Neural crest cell (in vitro differentiated cells): Measurements from ENCODE around the gene NDST1. TPM values are rescaled to one million over a fixed set of nuclear protein-coding genes. Genes with fewer than 3 reads are reported as not detected.
A peak's percentile ranks its signal among the peaks of the same experiment; 100 is the strongest.

Experiments used
- DNase-seq: peaks from one replicate; pipeline ENCODE4 v3.0.0; 2021; ENCODE audit warnings: low read depth, mixed read lengths, low spot score
- H3K27ac Mint-ChIP-seq: one replicate; pipeline ENCODE4 v1.8.0; 2021; ENCODE audit warnings: mild to moderate bottlenecking, mixed read lengths; ENCODE audit not compliant: unreplicated experiment
- H3K27me3 Mint-ChIP-seq: 2 replicates; pipeline ENCODE4 v1.8.0; 2021; ENCODE audit warnings: low read depth, mild to moderate bottlenecking, mixed read lengths
- H3K36me3 Mint-ChIP-seq: 2 replicates; pipeline ENCODE4 v1.8.0; 2021; ENCODE audit warnings: low read depth, mild to moderate bottlenecking, mixed read lengths
- H3K4me1 Mint-ChIP-seq: 2 replicates; pipeline ENCODE4 v1.8.0; 2021; ENCODE audit warnings: mixed read lengths
- H3K4me3 Mint-ChIP-seq: one replicate; pipeline ENCODE4 v1.8.0; 2021; ENCODE audit warnings: mild to moderate bottlenecking, mixed read lengths
- H3K9me3 Mint-ChIP-seq: 2 replicates; pipeline ENCODE4 v1.8.0; 2021; ENCODE audit warnings: mixed read lengths
- CTCF ChIP-seq: fragments of 200-600 bp; sonication (generic); conservative IDR thresholded peaks from 2 replicates; pipeline ENCODE4 v1.5.0; 2021; ENCODE audit warnings: antibody characterized with exemption, mild to moderate bottlenecking
- total RNA-seq: library from RNA; stranded (reverse); gene quantifications from 2 replicates; pipeline ENCODE4 v1.2.1, GENCODE V29; 2021

The NDST1 gene
- total RNA-seq, 1 donor from 2014 or later, result 112 TPM

- no peak for TF ChIP-seq CTCF
- H3K9me3 Mint-ChIP-seq, result no peaks in the 10 kb centered on the region
- no peaks in the 10 kb centered on the region for H3K36me3 Mint-ChIP-seq
- peaks cover 9% of the 10 kb centered on the region for H3K4me1 Mint-ChIP-seq
- no peaks in the 10 kb centered on the region for H3K27me3 Mint-ChIP-seq
- H3K27ac Mint-ChIP-seq, result peak overlapping the region; percentile 54
- H3K4me3 Mint-ChIP-seq, result no peak overlapping the region
- no peak for DNase-seq
These were observed 95.6 kb downstream of the NDST1 start for GRCh38 chr5:150603491-150603890.

- Mint-ChIP-seq H3K27ac (no peak overlapping the region), H3K27me3 (no peaks in the 10 kb centered on the region), H3K4me1 (peaks cover 9% of the 10 kb centered on the region), H3K4me3 (no peak overlapping the region), H3K9me3 (no peaks in the 10 kb centered on the region), H3K36me3 (no peaks in the 10 kb centered on the region)
- TF ChIP-seq CTCF, result no peak
- no peak for DNase-seq
These were observed 96.1 kb downstream of the NDST1 start for GRCh38 chr5:150604010-150604409.

- H3K4me3 Mint-ChIP-seq, result no peak overlapping the region
- no peaks in the 10 kb centered on the region for H3K36me3 Mint-ChIP-seq
- no peak for TF ChIP-seq CTCF
- no peaks in the 10 kb centered on the region for H3K27me3 Mint-ChIP-seq
- H3K27ac Mint-ChIP-seq, result no peak overlapping the region
- peaks cover 9% of the 10 kb centered on the region for H3K4me1 Mint-ChIP-seq
- DNase-seq, result no peak
- H3K9me3 Mint-ChIP-seq, result no peaks in the 10 kb centered on the region
These were observed 97.0 kb downstream of the NDST1 start for GRCh38 chr5:150604894-150605440.

GRCh38 chr5:150605546-150605945, 97.6 kb downstream of the NDST1 start:
- DNase-seq, result no peak
- peak overlapping the region; percentile 13 for H3K27ac Mint-ChIP-seq
- H3K27me3 Mint-ChIP-seq, result no peaks in the 10 kb centered on the region
- peaks cover 8% of the 10 kb centered on the region for H3K4me1 Mint-ChIP-seq
- no peak for TF ChIP-seq CTCF
- no peaks in the 10 kb centered on the region for H3K36me3 Mint-ChIP-seq
- no peaks in the 10 kb centered on the region for H3K9me3 Mint-ChIP-seq
- no peak overlapping the region for H3K4me3 Mint-ChIP-seq

GRCh38 chr5:150606476-150606875, 98.5 kb downstream of the NDST1 start:
- no peak for DNase-seq

More at GRCh38 chr5:150606476-150606875, 98.5 kb downstream of the NDST1 start:
- H3K27me3 Mint-ChIP-seq, result no peaks in the 10 kb centered on the region
- H3K27ac Mint-ChIP-seq, result peak overlapping the region; percentile 44
- H3K36me3 Mint-ChIP-seq, result no peaks in the 10 kb centered on the region
- TF ChIP-seq CTCF, result no peak
- no peaks in the 10 kb centered on the region for H3K9me3 Mint-ChIP-seq
- no peak overlapping the region for H3K4me3 Mint-ChIP-seq
- H3K4me1 Mint-ChIP-seq, result peaks cover 6% of the 10 kb centered on the region
